Epithelial cell of proximal tubule (primary cell): ENCODE results near the gene CFTR. TPM values are rescaled to one million over a fixed set of nuclear protein-coding genes. Genes with fewer than 3 reads are reported as not detected.

Experiments used
- DNase-seq: peaks from one replicate; pipeline ENCODE4 v3.0.0-alpha.2; 2011; ENCODE audit warnings: low read depth
- H3K4me3 ChIP-seq: 2 replicates; pipeline ENCODE4 v1.5.1; 2011; ENCODE audit warnings: low read depth, mild to moderate bottlenecking, low read length
- total RNA-seq: library from RNA; depleted of rRNA; stranded (reverse); fragments of >200 nt; gene quantifications from 2 replicates; pipeline ENCODE4 v1.2.3, GENCODE V29; 2015
- TF ChIP-seq, protein P1 (sequence below): conservative IDR thresholded peaks from 2 replicates; pipeline ENCODE4 v1.5.1; 2012; ENCODE audit warnings: low read depth, mild to moderate bottlenecking, low read length

CFTR gene
- total RNA-seq, 1 donor from 2014 or later, result 0.98 TPM

DNA sequence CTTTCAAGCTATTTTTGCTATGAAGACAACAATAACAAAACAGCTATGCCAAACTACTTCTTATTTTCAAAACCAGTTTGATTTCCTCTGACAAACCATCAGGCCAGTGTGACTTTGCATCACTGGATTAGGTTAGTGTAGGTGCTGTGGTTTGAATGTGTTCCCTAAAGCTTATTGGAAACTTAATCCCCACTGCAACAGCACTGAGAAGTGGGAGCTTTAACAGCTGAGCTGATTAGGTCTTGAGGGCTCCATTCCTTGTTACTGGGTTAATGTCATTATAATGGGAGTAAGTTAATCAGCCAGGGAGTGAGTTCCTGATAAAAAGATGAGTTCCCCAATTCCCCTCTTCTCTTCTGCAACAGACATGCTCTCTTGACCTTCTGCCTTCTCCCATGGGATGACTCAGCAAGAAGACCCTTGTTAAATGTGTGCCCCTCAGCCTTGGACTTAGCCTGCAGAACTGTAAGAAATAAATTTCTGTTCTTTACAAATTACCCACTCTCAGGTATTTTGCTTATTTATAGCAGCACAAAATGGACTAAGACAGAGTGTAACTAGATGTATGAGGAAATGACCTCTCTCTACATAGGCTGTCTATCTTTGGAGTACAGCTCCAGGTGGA, 206.6 kb downstream of the CFTR start:
- H3K4me3 ChIP-seq, result no peak overlapping the region
- no peak for DNase-seq
- TF ChIP-seq, protein P1, sequence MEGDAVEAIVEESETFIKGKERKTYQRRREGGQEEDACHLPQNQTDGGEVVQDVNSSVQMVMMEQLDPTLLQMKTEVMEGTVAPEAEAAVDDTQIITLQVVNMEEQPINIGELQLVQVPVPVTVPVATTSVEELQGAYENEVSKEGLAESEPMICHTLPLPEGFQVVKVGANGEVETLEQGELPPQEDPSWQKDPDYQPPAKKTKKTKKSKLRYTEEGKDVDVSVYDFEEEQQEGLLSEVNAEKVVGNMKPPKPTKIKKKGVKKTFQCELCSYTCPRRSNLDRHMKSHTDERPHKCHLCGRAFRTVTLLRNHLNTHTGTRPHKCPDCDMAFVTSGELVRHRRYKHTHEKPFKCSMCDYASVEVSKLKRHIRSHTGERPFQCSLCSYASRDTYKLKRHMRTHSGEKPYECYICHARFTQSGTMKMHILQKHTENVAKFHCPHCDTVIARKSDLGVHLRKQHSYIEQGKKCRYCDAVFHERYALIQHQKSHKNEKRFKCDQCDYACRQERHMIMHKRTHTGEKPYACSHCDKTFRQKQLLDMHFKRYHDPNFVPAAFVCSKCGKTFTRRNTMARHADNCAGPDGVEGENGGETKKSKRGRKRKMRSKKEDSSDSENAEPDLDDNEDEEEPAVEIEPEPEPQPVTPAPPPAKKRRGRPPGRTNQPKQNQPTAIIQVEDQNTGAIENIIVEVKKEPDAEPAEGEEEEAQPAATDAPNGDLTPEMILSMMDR, result no peak

- no peak for DNase-seq
These were observed 208.3 kb downstream of the CFTR start for GRCh38 chr7:117688126-117688525.

GRCh38 chr7:117689406-117689805, 209.6 kb downstream of the CFTR start:
- TF ChIP-seq, protein P1, result no peak
- no peak for DNase-seq
- no peak overlapping the region for H3K4me3 ChIP-seq

More at GRCh38 chr7:117688126-117688525, 208.3 kb downstream of the CFTR start:
- no peak overlapping the region for H3K4me3 ChIP-seq
- TF ChIP-seq, protein P1, result no peak

- TF ChIP-seq, protein P1, result no peak
- no peak for DNase-seq
- H3K4me3 ChIP-seq, result no peak overlapping the region
These were observed 210.3 kb downstream of the CFTR start for GRCh38 chr7:117690147-117690546.

DNA sequence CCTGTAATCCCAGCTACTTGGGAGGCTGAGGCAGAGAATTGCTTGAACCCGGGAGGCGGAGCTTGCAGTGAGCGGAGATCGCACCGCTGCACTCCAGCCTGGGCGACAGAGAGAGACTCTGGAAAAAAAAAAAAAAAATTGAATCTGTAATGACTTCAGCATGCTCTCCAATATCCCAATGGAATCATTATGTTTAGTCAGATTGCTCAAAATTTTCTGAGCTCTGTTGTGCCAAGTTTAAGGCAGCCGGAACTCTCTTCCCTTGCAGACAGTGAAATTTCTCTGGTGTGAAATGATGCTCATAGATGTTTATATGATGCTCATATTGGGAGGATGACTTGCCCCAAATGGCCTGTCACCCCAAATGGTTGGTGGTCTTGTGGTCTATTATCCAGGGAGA, 212.5 kb downstream of the CFTR start:
- TF ChIP-seq, protein P1, result no peak
- no peak for DNase-seq
- H3K4me3 ChIP-seq, result no peak overlapping the region

GRCh38 chr7:117698018-117698417, 218.2 kb downstream of the CFTR start:
- no peak for DNase-seq
- TF ChIP-seq, protein P1, result no peak
- no peak overlapping the region for H3K4me3 ChIP-seq

GRCh38 chr7:117704063-117704462, 224.2 kb downstream of the CFTR start:
- no peak for DNase-seq
- TF ChIP-seq, protein P1, result no peak
- H3K4me3 ChIP-seq, result no peak overlapping the region
